ENCODE results near the gene FEV. TPM values are rescaled to one million over a fixed set of nuclear protein-coding genes. Genes with fewer than 3 reads are reported as not detected.

Gene FEV
- total and polyA plus RNA-seq, 2 donors (not counting 1 experiment from before 2014, with no cell fraction given) = not detected

DNA sequence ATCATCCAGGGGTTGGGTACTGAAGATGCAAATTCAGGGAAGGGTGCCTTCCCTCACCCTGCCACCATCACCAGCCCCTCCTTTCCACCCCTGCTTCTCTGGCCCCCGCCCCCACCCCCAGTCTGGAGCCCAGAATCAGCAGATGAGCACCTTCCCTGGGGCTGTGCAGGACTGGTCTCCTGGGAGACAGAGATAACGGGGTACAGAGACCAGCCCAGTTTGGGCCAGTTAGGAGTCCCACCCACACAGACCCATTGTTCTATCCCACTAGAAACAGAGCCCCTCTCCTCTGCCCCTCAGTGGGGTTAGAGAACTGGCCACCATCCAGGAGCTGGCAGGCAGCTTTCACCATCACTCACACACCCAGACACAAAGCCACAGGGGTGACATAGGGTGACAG lies 12.7 kb upstream of the FEV start:
- H3K36me3 ChIP-seq (ENCODE audit: control insufficient read depth, insufficient read depth, low read length) = no peaks in the 10 kb centered on the region
- H3K27me3 ChIP-seq (ENCODE audit: control insufficient read depth, insufficient read depth, low read length) = peaks cover 68% of the 10 kb centered on the region
- H2AFZ ChIP-seq (ENCODE audit: low read length) = no peak overlapping the region
- DNase-seq (ENCODE audit: low read depth in 2 of 2) = no peak
- H3K27ac ChIP-seq (ENCODE audit: insufficient read depth, low read length) = no peak overlapping the region
- H3K9me3 ChIP-seq (ENCODE audit: control insufficient read depth, insufficient read depth, low read depth, low read length) = no peaks in the 10 kb centered on the region
- H3K4me3 ChIP-seq (replicated peaks in 1 of 4; ENCODE audit: control extremely low read depth in 1 of 4, insufficient read depth in 1 of 4, low read depth in 3 of 4, low read length in 4 of 4) = no peak overlapping the region
- no peak for TF ChIP-seq EZH2 (IDR thresholded peaks at IDR 0.05; ENCODE audit: low read length, missing control alignments)
- TF ChIP-seq, protein P1, sequence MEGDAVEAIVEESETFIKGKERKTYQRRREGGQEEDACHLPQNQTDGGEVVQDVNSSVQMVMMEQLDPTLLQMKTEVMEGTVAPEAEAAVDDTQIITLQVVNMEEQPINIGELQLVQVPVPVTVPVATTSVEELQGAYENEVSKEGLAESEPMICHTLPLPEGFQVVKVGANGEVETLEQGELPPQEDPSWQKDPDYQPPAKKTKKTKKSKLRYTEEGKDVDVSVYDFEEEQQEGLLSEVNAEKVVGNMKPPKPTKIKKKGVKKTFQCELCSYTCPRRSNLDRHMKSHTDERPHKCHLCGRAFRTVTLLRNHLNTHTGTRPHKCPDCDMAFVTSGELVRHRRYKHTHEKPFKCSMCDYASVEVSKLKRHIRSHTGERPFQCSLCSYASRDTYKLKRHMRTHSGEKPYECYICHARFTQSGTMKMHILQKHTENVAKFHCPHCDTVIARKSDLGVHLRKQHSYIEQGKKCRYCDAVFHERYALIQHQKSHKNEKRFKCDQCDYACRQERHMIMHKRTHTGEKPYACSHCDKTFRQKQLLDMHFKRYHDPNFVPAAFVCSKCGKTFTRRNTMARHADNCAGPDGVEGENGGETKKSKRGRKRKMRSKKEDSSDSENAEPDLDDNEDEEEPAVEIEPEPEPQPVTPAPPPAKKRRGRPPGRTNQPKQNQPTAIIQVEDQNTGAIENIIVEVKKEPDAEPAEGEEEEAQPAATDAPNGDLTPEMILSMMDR (conservative IDR thresholded peaks at IDR 0.05 in 1 of 2, IDR thresholded peaks at IDR 0.05 in 1 of 2; ENCODE audit: low read depth in 1 of 2, low read length in 2 of 2) = no peak
- no peaks in the 10 kb centered on the region for H4K20me1 ChIP-seq (ENCODE audit: control insufficient read depth, extremely low read depth, insufficient read depth, low read length)
- H3K9ac ChIP-seq (ENCODE audit: insufficient read depth, low read length) = no peak overlapping the region
- H3K79me2 ChIP-seq (ENCODE audit: control insufficient read depth, insufficient read depth, low read length) = no peaks in the 10 kb centered on the region
- no peaks in the 10 kb centered on the region for H3K4me1 ChIP-seq (ENCODE audit: control insufficient read depth, extremely low read depth, insufficient read depth, low read length)
- H3K4me2 ChIP-seq (ENCODE audit: extremely low read depth, insufficient read depth, low read length) = no peak overlapping the region

DNA sequence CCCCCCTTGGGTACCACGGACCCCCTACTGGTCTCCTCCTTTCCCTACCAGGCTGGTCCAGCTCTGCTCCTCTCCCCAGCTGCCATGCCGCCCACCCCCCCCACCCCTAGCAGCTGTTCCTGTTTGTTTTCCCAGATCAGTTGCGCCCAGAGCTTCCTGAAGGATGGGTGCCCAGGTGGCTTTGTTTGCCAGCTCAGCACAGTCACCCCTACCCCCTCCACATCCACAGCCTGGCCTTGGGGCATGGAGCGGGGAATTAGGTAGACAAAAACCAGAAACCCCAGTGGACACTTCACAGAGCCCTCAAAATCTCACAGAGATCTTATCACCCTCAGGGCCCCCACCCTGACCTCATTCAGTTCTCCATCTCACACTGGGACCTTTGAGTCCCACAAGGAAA lies 12.0 kb upstream of the FEV start:
- peaks cover 68% of the 10 kb centered on the region for H3K27me3 ChIP-seq (ENCODE audit: control insufficient read depth, insufficient read depth, low read length)

DNA sequence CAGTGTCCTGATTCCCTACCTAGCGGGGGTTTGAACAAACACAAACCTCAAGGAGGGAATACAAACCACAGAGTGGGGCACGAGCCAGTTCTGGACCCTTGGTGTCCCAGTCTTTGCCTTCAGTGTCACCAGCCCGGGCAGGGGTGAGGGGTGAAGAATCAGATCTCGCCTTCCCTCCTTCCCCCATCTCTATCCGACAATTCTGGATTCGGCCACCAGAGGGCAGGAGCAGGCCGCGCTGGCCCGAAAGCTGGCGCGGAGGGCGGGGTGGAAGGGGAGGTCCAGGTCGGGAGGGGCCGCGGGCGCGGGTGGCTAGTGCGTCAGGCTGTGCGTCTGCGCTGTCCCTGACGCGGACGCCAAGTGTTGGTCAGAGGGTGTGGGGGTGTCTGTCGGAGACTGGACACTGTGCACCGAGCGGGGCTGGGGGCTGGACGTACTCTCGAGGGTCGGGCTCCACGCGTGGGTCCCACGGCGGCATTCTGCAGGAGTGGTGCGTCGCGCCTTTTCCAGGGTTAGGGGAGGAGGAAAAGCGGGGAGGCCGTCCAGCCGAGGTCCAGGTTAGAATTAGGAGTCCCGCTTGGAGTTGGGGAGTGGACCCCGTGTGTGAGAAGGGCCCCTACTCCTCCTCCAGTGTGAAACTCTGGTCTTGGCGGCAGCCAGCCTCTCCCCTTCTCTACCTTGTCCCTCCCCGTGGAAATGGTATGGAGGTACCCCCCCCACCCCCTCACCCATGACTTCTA lies 11.2 kb upstream of the FEV start:
- peak; percentile 71 to 79 for DNase-seq (ENCODE audit: low read depth in 2 of 2)
- Histone ChIP-seq H3K9me3 (ENCODE audit: control insufficient read depth, insufficient read depth, low read depth, low read length) (no peaks in the 10 kb centered on the region), H3K27ac (ENCODE audit: insufficient read depth, low read length) (no peak overlapping the region), H4K20me1 (ENCODE audit: control insufficient read depth, extremely low read depth, insufficient read depth, low read length) (no peaks in the 10 kb centered on the region), H3K4me2 (ENCODE audit: extremely low read depth, insufficient read depth, low read length) (peak overlapping the region; percentile 56), H2AFZ (ENCODE audit: low read length) (no peak overlapping the region), H3K27me3 (ENCODE audit: control insufficient read depth, insufficient read depth, low read length) (peaks cover 68% of the 10 kb centered on the region), H3K9ac (ENCODE audit: insufficient read depth, low read length) (no peak overlapping the region), H3K79me2 (ENCODE audit: control insufficient read depth, insufficient read depth, low read length) (no peaks in the 10 kb centered on the region), H3K4me1 (ENCODE audit: control insufficient read depth, extremely low read depth, insufficient read depth, low read length) (no peaks in the 10 kb centered on the region), H3K4me3 (replicated peaks in 1 of 4; ENCODE audit: control extremely low read depth in 1 of 4, insufficient read depth in 1 of 4, low read depth in 3 of 4, low read length in 4 of 4) (peak overlapping the region in 2 of 4 experiments; percentile 0 to 40), H3K36me3 (ENCODE audit: control insufficient read depth, insufficient read depth, low read length) (no peaks in the 10 kb centered on the region)
- TF ChIP-seq, protein P1 (conservative IDR thresholded peaks at IDR 0.05 in 1 of 2, IDR thresholded peaks at IDR 0.05 in 1 of 2; ENCODE audit: low read depth in 1 of 2, low read length in 2 of 2) = peak; percentile 74 to 85
- peak; percentile 8 for TF ChIP-seq EZH2 (IDR thresholded peaks at IDR 0.05; ENCODE audit: low read length, missing control alignments)

More for the DNA sequence above, 12.0 kb upstream of the FEV start:
- no peak overlapping the region for H3K9ac ChIP-seq (ENCODE audit: insufficient read depth, low read length)
- no peak overlapping the region for H3K4me2 ChIP-seq (ENCODE audit: extremely low read depth, insufficient read depth, low read length)
- no peaks in the 10 kb centered on the region for H4K20me1 ChIP-seq (ENCODE audit: control insufficient read depth, extremely low read depth, insufficient read depth, low read length)
- H3K4me3 ChIP-seq (replicated peaks in 1 of 4; ENCODE audit: control extremely low read depth in 1 of 4, insufficient read depth in 1 of 4, low read depth in 3 of 4, low read length in 4 of 4) = no peak overlapping the region
- H3K36me3 ChIP-seq (ENCODE audit: control insufficient read depth, insufficient read depth, low read length) = no peaks in the 10 kb centered on the region
- no peaks in the 10 kb centered on the region for H3K9me3 ChIP-seq (ENCODE audit: control insufficient read depth, insufficient read depth, low read depth, low read length)
- H3K4me1 ChIP-seq (ENCODE audit: control insufficient read depth, extremely low read depth, insufficient read depth, low read length) = no peaks in the 10 kb centered on the region
- no peaks in the 10 kb centered on the region for H3K79me2 ChIP-seq (ENCODE audit: control insufficient read depth, insufficient read depth, low read length)
- DNase-seq (ENCODE audit: low read depth in 2 of 2) = no peak
- TF ChIP-seq, protein P1 (conservative IDR thresholded peaks at IDR 0.05 in 1 of 2, IDR thresholded peaks at IDR 0.05 in 1 of 2; ENCODE audit: low read depth in 1 of 2, low read length in 2 of 2) = no peak
- no peak for TF ChIP-seq EZH2 (IDR thresholded peaks at IDR 0.05; ENCODE audit: low read length, missing control alignments)
- H2AFZ ChIP-seq (ENCODE audit: low read length) = no peak overlapping the region
- H3K27ac ChIP-seq (ENCODE audit: insufficient read depth, low read length) = no peak overlapping the region
